HL-60 (cell line): ENCODE results near the gene DMD.

Source experiments
- GABPA ChIP-seq: IDR thresholded peaks from 2 replicates; pipeline ENCODE4 v1.6.1; 2012; ENCODE audit warnings: low read depth
- POLR2AphosphoS5 ChIP-seq: IDR thresholded peaks from 2 replicates; pipeline ENCODE4 v1.6.1; 2012; ENCODE audit warnings: low read depth
- TF ChIP-seq, protein P1 (sequence below): IDR thresholded peaks from one replicate; pipeline ENCODE4 v1.5.1; 2011; ENCODE audit warnings: low read length, control low read depth, inconsistent platforms; ENCODE audit not compliant: insufficient read depth

DNA sequence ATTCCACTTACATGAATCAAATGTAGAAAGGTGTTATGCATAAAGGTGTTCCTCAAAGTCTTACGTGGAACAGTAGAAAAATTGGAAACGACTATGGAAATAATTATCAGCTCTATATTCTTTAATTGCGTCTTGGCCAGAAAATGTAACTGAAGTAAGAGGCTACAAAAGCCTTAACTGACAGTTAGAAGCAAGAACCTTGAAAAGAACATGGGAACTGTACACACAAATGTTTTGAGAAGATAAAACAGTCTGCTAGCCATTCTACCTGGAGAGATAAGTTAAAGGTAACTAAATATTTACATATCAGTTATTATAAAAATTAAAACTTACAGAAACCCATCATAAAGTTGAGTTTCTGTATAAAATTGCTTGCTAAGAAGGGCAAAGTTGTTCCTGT lies 1967.5 kb downstream of the DMD start:
- TF ChIP-seq, protein P1, sequence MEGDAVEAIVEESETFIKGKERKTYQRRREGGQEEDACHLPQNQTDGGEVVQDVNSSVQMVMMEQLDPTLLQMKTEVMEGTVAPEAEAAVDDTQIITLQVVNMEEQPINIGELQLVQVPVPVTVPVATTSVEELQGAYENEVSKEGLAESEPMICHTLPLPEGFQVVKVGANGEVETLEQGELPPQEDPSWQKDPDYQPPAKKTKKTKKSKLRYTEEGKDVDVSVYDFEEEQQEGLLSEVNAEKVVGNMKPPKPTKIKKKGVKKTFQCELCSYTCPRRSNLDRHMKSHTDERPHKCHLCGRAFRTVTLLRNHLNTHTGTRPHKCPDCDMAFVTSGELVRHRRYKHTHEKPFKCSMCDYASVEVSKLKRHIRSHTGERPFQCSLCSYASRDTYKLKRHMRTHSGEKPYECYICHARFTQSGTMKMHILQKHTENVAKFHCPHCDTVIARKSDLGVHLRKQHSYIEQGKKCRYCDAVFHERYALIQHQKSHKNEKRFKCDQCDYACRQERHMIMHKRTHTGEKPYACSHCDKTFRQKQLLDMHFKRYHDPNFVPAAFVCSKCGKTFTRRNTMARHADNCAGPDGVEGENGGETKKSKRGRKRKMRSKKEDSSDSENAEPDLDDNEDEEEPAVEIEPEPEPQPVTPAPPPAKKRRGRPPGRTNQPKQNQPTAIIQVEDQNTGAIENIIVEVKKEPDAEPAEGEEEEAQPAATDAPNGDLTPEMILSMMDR: no peak
- TF ChIP-seq GABPA (no peak), POLR2AphosphoS5 (no peak)
